GM21576 (cell line): ENCODE data around the gene NEDD4.
"Not testable (repeated sequence)": the region's sequence is repeated elsewhere in the genome, so short reads cannot be mapped to it uniquely, and the experiment has no call there.

ENCODE experiments used
- ATAC-seq: cut with Tn5 transposase; IDR thresholded peaks from one replicate; pipeline ENCODE4 v1.9.1; 2021; ENCODE audit warnings: mild to moderate bottlenecking, moderate library complexity; ENCODE audit not compliant: unreplicated experiment

NEDD4 gene

GRCh38 chr15:55897560-55898336 is 95.7 kb downstream of the NEDD4 start:
- ATAC-seq: no peak

- ATAC-seq: no peak
These were observed 98.9 kb downstream of the NEDD4 start for GRCh38 chr15:55894399-55894965.

- ATAC-seq: no peak
These were observed 99.6 kb downstream of the NEDD4 start for GRCh38 chr15:55893852-55894251.

GRCh38 chr15:55891196-55891595 is 102.2 kb downstream of the NEDD4 start:
- ATAC-seq: no peak

- no peak for ATAC-seq
These were observed 109.2 kb downstream of the NEDD4 start for GRCh38 chr15:55884223-55884622.

GRCh38 chr15:55879181-55879580 is 114.2 kb downstream of the NEDD4 start:
- no peak for ATAC-seq

- ATAC-seq: no peak
These were observed 120.2 kb downstream of the NEDD4 start for GRCh38 chr15:55873024-55873720.

GRCh38 chr15:55872471-55872870 is 120.9 kb downstream of the NEDD4 start:
- no peak for ATAC-seq

- no peak for ATAC-seq
These were observed 123.8 kb downstream of the NEDD4 start for GRCh38 chr15:55869660-55870059.

- no peak for ATAC-seq
These were observed 124.7 kb downstream of the NEDD4 start for GRCh38 chr15:55868707-55869106.

- ATAC-seq: not testable (repeated sequence)
These were observed 125.1 kb downstream of the NEDD4 start for GRCh38 chr15:55868291-55868690.

- ATAC-seq: no peak
These were observed 129.5 kb downstream of the NEDD4 start for GRCh38 chr15:55863911-55864310.

- no peak for ATAC-seq
These were observed 132.3 kb downstream of the NEDD4 start for GRCh38 chr15:55861115-55861514.

GRCh38 chr15:55860468-55860867 is 132.9 kb downstream of the NEDD4 start:
- no peak for ATAC-seq

- ATAC-seq: no peak
These were observed 133.7 kb downstream of the NEDD4 start for GRCh38 chr15:55859681-55860080.

GRCh38 chr15:55858661-55859060 is 134.8 kb downstream of the NEDD4 start:
- no peak for ATAC-seq

GRCh38 chr15:55856506-55857164 is 136.8 kb downstream of the NEDD4 start:
- no peak for ATAC-seq

GRCh38 chr15:55853134-55853533 is 140.3 kb downstream of the NEDD4 start:
- no peak for ATAC-seq

- ATAC-seq: peak; percentile 55
These were observed 147.2 kb downstream of the NEDD4 start for GRCh38 chr15:55846116-55846707.

GRCh38 chr15:55842897-55843296 is 150.5 kb downstream of the NEDD4 start:
- ATAC-seq: not testable (repeated sequence)

GRCh38 chr15:55835866-55836265 is 157.5 kb downstream of the NEDD4 start:
- no peak for ATAC-seq
